GM10248 (cell line): ENCODE data around the gene TPCN2.

Experiments
- CTCF ChIA-PET: fragments of 300-600 bp; sonication (Branson Sonifier 250); formaldehyde crosslinking; extraction: SDS; loops from one replicate; lab custom pipeline; 2021; ENCODE audit warnings: antibody characterized with exemption; lab: Yijun Ruan, JAX
- POLR2A ChIA-PET: fragments of 350-650 bp; sonication (Branson Sonifier 250); formaldehyde crosslinking; extraction: SDS; loops from one replicate; lab custom pipeline; 2020; ENCODE audit warnings: antibody characterized with exemption; lab: Yijun Ruan, JAX
- DNase-seq: peaks from one replicate; pipeline ENCODE4 v3.0.0; 2012; ENCODE audit errors: extremely low spot score
- TF ChIP-seq, protein P1 (sequence below): IDR thresholded peaks from 2 replicates; pipeline ENCODE4 v1.5.1; 2012; ENCODE audit warnings: mild to moderate bottlenecking, low read depth; ENCODE audit errors: extremely low read depth, missing control alignments, control extremely low read depth

TPCN2 gene

DNA sequence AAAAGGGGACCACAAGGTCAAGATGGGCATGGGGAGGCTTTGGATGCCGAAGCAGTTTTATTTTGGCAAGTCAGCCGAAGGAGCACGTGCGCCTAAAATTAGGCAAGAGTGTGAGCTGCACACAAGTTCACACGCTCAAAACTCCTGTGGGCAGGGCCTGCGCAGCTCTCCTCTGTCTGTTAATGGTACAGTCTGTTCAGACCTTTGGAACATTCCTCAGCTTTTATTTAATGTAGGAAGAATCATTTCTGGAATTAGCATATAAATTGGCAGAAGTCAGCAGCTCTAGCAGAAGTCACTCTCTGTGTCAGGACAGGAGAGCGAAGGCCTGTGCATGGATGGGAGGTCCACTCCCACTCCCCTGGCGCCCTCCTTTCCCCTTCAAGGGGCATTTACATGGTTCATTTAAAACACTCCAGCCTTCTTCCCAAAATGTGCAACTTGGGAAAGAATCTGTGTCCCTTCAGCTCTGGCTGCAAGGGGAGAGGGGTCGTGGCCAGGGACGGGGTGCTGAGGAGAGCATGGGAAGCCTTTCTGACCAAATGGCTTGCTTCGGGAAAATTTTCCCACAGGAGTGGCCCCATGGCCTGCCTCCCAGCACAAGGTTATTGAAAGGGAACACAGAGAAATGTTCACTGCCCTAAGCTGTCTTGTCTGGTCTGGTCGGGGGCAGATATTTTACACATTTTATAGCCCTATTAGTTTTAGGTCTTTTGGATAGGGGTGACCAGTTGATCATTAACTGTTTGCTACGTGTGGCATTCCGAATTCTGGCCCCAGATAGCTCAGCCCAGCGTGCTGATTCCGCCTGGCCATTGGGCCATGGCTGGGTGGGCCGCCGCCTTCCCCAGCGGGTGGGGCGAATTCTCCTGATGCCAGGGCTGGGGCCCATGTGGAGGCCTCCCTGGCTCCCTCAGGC lies 63.2 kb downstream of the TPCN2 start:
- DNase-seq: no peak
- ChIA-PET CTCF (no interaction called here), POLR2A (no interaction called here)
- TF ChIP-seq, protein P1, sequence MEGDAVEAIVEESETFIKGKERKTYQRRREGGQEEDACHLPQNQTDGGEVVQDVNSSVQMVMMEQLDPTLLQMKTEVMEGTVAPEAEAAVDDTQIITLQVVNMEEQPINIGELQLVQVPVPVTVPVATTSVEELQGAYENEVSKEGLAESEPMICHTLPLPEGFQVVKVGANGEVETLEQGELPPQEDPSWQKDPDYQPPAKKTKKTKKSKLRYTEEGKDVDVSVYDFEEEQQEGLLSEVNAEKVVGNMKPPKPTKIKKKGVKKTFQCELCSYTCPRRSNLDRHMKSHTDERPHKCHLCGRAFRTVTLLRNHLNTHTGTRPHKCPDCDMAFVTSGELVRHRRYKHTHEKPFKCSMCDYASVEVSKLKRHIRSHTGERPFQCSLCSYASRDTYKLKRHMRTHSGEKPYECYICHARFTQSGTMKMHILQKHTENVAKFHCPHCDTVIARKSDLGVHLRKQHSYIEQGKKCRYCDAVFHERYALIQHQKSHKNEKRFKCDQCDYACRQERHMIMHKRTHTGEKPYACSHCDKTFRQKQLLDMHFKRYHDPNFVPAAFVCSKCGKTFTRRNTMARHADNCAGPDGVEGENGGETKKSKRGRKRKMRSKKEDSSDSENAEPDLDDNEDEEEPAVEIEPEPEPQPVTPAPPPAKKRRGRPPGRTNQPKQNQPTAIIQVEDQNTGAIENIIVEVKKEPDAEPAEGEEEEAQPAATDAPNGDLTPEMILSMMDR: no peak

DNA sequence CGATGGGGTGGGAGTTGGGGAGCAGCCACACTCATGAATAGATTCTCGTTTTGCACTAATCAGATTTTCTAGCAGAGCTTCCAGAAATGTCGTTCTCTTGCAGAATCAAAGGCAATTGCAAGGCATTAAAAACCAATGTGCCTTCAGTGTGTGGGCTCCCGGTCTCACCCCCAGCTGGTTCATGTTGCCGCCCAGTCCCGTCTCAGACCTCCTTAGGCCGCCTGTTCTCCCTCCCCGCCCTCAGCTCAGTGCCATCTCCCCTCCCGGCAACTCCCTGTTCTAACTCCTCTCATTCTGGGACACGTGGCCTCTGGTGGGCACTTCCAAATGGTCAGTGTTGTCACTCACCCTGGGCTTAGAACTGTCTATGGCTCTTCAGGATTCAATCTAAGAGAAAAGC lies 64.5 kb downstream of the TPCN2 start:
- no peak for DNase-seq
- CTCF ChIA-PET: interaction anchor here (1.2 to 1.4 kb wide), 2 partner anchors 11 to 275 kb away, joined by 3 to 4 read pairs; no protein-coding TSS in a partner anchor
- POLR2A ChIA-PET: no interaction called here
- TF ChIP-seq, protein P1: no peak

DNA sequence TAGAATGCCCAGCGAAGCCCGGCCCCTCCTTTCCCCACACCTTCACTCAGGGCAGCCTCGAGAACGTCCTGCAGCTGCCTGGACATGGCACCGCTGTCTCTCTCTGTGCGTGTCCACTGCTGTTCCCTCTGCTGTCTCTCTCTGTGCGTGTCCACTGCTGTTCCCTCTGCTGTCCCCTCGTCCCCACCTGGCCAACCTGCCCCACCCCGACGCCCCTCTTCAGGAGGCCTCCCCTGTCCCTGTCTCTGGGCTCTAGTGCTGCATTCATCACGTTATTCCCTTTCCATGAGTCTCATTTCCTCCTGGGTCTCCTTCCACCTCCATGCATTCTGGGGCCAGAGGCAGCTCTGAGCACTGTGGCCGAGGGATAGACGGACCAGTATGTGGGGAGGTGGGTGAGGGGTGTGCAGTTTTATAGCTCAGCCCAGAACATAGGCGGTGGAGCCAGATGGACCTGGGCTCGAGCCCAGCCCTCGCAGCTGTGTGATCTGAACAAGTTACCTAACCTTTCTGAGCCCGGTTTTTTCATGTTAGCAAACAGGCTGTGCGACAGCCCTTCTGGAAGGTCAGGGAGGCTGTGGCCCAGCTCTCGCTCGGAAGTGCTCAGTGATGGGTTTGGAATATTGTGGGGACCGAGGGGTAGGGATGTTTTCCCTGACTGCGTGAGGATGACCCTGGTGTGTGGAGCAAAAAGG lies 65.1 kb downstream of the TPCN2 start:
- TF ChIP-seq, protein P1: no peak
- POLR2A ChIA-PET: no interaction called here
- CTCF ChIA-PET: interaction anchor here (1.2 to 1.4 kb wide), 3 partner anchors 12 to 275 kb away, joined by 3 to 4 read pairs (median 3); no protein-coding TSS in a partner anchor
- DNase-seq: no peak

DNA sequence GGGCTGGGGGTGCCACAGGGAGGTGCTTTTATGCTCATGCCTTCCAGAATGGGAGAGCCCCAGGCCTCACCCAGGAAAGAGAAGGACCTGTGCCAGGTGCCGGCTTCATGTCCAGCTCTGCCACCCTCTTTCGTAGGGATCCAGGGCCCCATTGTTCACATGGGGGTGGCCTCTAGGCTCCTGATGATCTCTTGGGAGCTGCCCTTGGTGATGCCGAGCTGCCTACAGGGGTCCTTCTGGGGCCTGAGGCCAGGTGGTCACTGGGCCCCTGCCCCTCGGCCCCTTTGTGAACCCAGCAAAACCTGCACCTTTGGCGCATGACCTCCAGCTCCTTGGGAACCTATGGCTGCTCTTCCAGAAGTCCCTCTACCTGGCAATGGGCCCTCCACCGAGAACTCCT lies 65.6 kb downstream of the TPCN2 start:
- POLR2A ChIA-PET: no interaction called here
- TF ChIP-seq, protein P1: no peak
- DNase-seq: no peak
- CTCF ChIA-PET: interaction anchor here (1.2 to 1.3 kb wide), 2 partner anchors 12 to 179 kb away, joined by 3 to 4 read pairs; no protein-coding TSS in a partner anchor

DNA sequence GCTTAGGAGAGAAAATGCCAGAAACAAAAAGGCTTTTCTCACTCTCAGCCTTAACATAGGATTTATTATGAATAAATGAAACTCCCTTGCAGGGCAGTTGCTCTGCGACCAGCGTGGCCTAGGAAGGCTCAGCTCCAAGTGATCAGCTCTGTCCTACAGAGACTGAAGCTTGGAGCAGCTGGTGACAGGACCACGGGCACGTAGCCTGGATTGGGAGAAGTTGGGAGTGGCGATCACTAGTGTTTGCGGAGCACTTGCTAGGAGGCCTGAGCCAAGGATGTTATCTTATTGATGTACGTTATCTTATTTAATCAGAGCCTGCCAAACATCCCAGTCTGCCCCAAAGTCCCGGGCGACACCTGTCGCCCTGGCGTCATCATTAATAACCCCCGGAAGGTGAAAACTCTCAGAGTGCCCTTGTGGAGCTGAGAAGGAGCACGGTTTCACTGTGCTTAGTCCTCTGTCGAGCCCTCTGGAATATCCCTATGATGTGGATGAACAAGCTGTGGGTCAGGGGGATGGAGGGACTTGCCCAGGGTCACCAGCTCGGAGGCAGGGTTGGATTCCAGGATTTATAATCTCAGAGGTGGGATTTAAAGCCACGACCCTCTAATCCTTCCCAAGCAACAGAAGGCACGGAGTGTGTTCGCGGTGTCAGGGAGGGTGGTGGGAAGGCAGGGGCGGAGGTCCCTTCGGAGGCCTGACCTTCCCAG lies 66.2 kb downstream of the TPCN2 start:
- TF ChIP-seq, protein P1: no peak
- CTCF ChIA-PET: interaction anchor here (1.3 kb wide), 1 partner anchor 178 kb away, joined by 3 read pairs; no protein-coding TSS in a partner anchor
- no peak for DNase-seq
- POLR2A ChIA-PET: no interaction called here
